ENCODE measurements around the gene EDDM13.
A peak's percentile ranks its signal among the peaks of the same experiment; 100 is the strongest.

The EDDM13 gene

DNA sequence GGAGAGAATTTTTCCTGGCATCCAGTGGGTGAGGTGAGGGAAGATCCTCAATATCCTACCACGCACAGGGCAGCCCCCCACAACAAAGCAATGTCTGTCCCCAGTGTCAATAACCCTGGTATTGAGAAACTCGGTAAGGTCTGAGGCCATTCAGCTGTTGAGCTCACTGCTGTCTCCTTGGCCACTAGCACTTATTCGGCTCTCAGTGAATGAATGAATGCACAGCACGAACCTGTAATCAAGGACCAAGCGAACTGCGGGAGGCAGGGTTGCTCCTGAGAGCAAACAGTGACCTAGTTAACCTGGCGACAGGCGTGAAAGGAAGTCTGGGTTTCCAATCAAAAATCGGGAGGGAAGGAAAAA, 41.5 kb downstream of the EDDM13 start:
- Histone ChIP-seq H3K27me3 (ENCODE audit: insufficient read depth, low read length, poor library complexity, severe bottlenecking) (no peaks in the 10 kb centered on the region), H2AFZ (ENCODE audit: low read length) (peak overlapping the region; percentile 88), H3K79me2 (ENCODE audit: insufficient read depth, low read length) (0 out of 2 replicates have a peak, but pooled peaks cover 7% of the 10 kb centered on the region), H3K9me2 (replicated peaks; ENCODE audit: low read depth, low read length) (no peaks in the 10 kb centered on the region), H3K4me1 (ENCODE audit: insufficient read depth, low read length, poor library complexity, severe bottlenecking) (peaks cover 29% of the 10 kb centered on the region), H4K20me1 (ENCODE audit: insufficient read depth, low read length, poor library complexity, severe bottlenecking) (no peaks in the 10 kb centered on the region), H3K4me2 (ENCODE audit: low read depth, low read length, poor library complexity, severe bottlenecking) (peak overlapping the region; percentile 91), H3K9me3 (ENCODE audit: insufficient read depth, low read depth, low read length) (no peaks in the 10 kb centered on the region), H3K36me3 (ENCODE audit: insufficient read depth, low read length) (no peaks in the 10 kb centered on the region), H3K4me3 (ENCODE audit: low read length, poor library complexity, severe bottlenecking) (peak overlapping the region; percentile 86), H3K9ac (ENCODE audit: low read depth, low read length, poor library complexity, severe bottlenecking) (peak overlapping the region; percentile 80), H3F3A (ENCODE audit: low read depth) (no peaks in the 10 kb centered on the region)
- TF ChIP-seq EZH2phosphoT487 (IDR thresholded peaks at IDR 0.05; ENCODE audit: borderline replicate concordance) = no peak

DNA sequence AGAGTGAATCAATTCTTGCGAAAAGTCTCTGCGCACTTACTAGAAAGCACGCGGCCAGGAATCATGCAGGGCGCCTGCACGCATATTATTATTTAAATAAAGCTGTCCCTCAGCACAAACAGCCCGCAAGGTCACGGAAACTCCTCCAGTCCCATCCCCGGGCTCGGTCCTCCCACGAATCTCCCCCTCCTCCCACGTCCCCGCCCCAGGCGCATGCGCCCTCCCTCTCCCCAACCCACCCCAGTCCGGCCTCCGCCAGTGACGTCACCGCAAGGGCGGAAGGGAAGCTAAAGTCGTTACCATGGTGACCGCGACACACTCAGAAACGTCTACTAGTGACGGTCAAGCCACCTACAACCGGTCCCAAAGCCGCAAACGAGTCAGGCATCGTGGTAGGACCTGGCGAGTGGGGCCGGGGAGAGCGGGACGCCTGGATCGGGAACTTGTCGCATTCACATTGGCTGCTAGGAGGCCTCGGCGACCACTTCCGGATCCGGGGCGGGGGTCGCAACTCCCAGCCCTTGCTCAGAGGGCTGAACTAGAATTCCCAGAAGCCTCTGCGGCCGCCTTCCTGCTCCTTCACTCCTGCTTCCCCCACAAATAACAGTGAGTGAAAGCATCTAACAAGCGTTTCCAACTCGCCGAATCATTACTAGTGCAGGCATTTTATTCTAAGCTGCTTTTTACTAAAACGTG, 42.0 kb downstream of the EDDM13 start, which contains the start of gene ZSCAN5A:
TSS of gene ZSCAN5A (minus strand) at position 459 of the 696 bp plus-strand sequence. CDS start 89,793 bp downstream, outside the sequence.
- Histone ChIP-seq H3K9me2 (replicated peaks; ENCODE audit: low read depth, low read length) (no peaks in the 10 kb centered on the region), H3K4me1 (ENCODE audit: insufficient read depth, low read length, poor library complexity, severe bottlenecking) (peaks cover 29% of the 10 kb centered on the region), H3K36me3 (ENCODE audit: insufficient read depth, low read length) (no peaks in the 10 kb centered on the region), H3K79me2 (ENCODE audit: insufficient read depth, low read length) (0 out of 2 replicates have a peak, but pooled peaks cover 7% of the 10 kb centered on the region), H3K4me2 (ENCODE audit: low read depth, low read length, poor library complexity, severe bottlenecking) (peak within 1 kb of the TSS; percentile 91), H3K27me3 (ENCODE audit: insufficient read depth, low read length, poor library complexity, severe bottlenecking) (no peaks in the 10 kb centered on the region), H3K9ac (ENCODE audit: low read depth, low read length, poor library complexity, severe bottlenecking) (peak within 1 kb of the TSS; percentile 80), H4K20me1 (ENCODE audit: insufficient read depth, low read length, poor library complexity, severe bottlenecking) (no peaks in the 10 kb centered on the region), H2AFZ (ENCODE audit: low read length) (peak within 1 kb of the TSS; percentile 88), H3K9me3 (ENCODE audit: insufficient read depth, low read depth, low read length) (no peaks in the 10 kb centered on the region), H3K4me3 (ENCODE audit: low read length, poor library complexity, severe bottlenecking) (peak within 1 kb of the TSS; percentile 86), H3F3A (ENCODE audit: low read depth) (no peaks in the 10 kb centered on the region)
- TF ChIP-seq, protein P1, sequence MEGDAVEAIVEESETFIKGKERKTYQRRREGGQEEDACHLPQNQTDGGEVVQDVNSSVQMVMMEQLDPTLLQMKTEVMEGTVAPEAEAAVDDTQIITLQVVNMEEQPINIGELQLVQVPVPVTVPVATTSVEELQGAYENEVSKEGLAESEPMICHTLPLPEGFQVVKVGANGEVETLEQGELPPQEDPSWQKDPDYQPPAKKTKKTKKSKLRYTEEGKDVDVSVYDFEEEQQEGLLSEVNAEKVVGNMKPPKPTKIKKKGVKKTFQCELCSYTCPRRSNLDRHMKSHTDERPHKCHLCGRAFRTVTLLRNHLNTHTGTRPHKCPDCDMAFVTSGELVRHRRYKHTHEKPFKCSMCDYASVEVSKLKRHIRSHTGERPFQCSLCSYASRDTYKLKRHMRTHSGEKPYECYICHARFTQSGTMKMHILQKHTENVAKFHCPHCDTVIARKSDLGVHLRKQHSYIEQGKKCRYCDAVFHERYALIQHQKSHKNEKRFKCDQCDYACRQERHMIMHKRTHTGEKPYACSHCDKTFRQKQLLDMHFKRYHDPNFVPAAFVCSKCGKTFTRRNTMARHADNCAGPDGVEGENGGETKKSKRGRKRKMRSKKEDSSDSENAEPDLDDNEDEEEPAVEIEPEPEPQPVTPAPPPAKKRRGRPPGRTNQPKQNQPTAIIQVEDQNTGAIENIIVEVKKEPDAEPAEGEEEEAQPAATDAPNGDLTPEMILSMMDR (conservative IDR thresholded peaks at IDR 0.05; ENCODE audit: low read length) = no peak
- TF ChIP-seq EZH2phosphoT487 (IDR thresholded peaks at IDR 0.05; ENCODE audit: borderline replicate concordance) = no peak

DNA sequence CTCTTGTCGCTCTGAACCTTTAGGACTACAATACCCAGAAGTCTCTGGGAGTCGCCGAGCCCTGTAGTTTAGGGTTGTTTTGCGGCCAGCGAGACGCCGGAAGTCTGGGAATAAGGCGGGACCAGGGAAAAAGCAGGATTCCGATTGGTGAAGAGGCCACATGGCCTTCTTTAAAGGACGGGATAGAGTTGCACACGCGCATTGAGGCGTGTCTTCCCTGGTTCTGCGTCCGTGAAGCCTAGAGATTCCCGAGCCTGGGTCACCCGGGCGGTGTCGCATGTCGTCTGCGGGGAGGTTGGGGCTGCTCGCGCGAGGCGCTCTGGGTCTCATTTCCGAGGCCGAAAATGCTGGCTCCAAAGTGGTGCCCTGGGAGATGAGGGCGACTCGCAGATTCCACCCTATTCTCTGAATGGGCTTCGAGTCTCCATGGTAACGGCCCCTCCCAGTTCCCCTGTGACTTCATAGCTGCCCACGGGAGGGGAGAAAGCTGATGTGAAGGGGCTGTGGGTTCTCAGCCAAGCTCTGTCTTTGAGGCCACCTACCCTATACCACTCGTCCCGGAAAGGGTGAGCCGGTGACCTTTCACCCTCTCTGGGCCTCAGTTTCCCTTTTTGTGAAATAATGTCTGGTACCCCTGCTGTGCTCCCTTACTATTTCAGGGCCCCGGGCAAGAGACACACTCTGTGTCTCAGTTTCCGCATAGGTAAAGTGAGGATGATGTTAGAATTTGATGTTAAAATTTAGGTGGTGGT, 42.7 kb downstream of the EDDM13 start:
- TF ChIP-seq, protein P1 (conservative IDR thresholded peaks at IDR 0.05; ENCODE audit: low read length) = no peak
- TF ChIP-seq EZH2phosphoT487 (IDR thresholded peaks at IDR 0.05; ENCODE audit: borderline replicate concordance) = no peak
- H3K79me2 ChIP-seq (ENCODE audit: insufficient read depth, low read length) = 0 out of 2 replicates have a peak, but pooled peaks cover 3% of the 10 kb centered on the region

More for the DNA sequence above, 42.7 kb downstream of the EDDM13 start:
- H3F3A ChIP-seq (ENCODE audit: low read depth) = no peaks in the 10 kb centered on the region
- no peaks in the 10 kb centered on the region for H3K27me3 ChIP-seq (ENCODE audit: insufficient read depth, low read length, poor library complexity, severe bottlenecking)
- no peaks in the 10 kb centered on the region for H3K9me2 ChIP-seq (replicated peaks; ENCODE audit: low read depth, low read length)
- peak overlapping the region; percentile 88 for H2AFZ ChIP-seq (ENCODE audit: low read length)
- no peaks in the 10 kb centered on the region for H3K36me3 ChIP-seq (ENCODE audit: insufficient read depth, low read length)
- H3K9ac ChIP-seq (ENCODE audit: low read depth, low read length, poor library complexity, severe bottlenecking) = peak overlapping the region; percentile 80
- H3K4me2 ChIP-seq (ENCODE audit: low read depth, low read length, poor library complexity, severe bottlenecking) = peak overlapping the region; percentile 91
- peak overlapping the region; percentile 86 for H3K4me3 ChIP-seq (ENCODE audit: low read length, poor library complexity, severe bottlenecking)
- no peaks in the 10 kb centered on the region for H3K9me3 ChIP-seq (ENCODE audit: insufficient read depth, low read depth, low read length)
- peaks cover 29% of the 10 kb centered on the region for H3K4me1 ChIP-seq (ENCODE audit: insufficient read depth, low read length, poor library complexity, severe bottlenecking)
- H4K20me1 ChIP-seq (ENCODE audit: insufficient read depth, low read length, poor library complexity, severe bottlenecking) = no peaks in the 10 kb centered on the region
